Common myeloid progenitor, CD34-positive (primary cell): ENCODE data around the gene SLC39A5.

ENCODE experiments used
- CTCF ChIA-PET: fragments of 350-600 bp; sonication (Branson Sonifier 250); formaldehyde crosslinking; loops from one replicate; lab custom pipeline; 2021; ENCODE audit warnings: antibody characterized with exemption; lab: Charles Lee
- POLR2A ChIA-PET: fragments of 350-600 bp; sonication (Branson Sonifier 250); formaldehyde crosslinking; loops from one replicate; lab custom pipeline; 2021; ENCODE audit warnings: antibody characterized with exemption; lab: Charles Lee
- DNase-seq, 3 donors: peaks; one replicate each; pipeline versions ENCODE4 v3.0.0 to v3.0.0-alpha.2; 2013
- H3K27ac ChIP-seq, 2 experiments: 1 replicate in 1 of 2; 2 replicates in 1 of 2; pipeline ENCODE4 v1.7.0; 2013; ENCODE audit warnings: inconsistent platforms in 2 of 2, low read length in 2 of 2, mild to moderate bottlenecking in 2 of 2, low read depth in 1 of 2, moderate library complexity in 1 of 2; ENCODE audit not compliant: severe bottlenecking in 2 of 2, insufficient read depth in 1 of 2, poor library complexity in 1 of 2
- H3K27me3 ChIP-seq, 5 experiments: replicated peaks in 2 of 5; 1 replicate in 3 of 5; 2 replicates in 2 of 5; pipeline versions ENCODE4 v1.6.1 to v1.7.0; 2013; ENCODE audit warnings: low read length in 4 of 5, mild to moderate bottlenecking in 2 of 5, moderate library complexity in 2 of 5, inconsistent platforms in 1 of 5; ENCODE audit not compliant: insufficient read depth in 5 of 5, control insufficient read depth in 4 of 5
- H3K36me3 ChIP-seq, 4 experiments: 1 replicate in 2 of 4; 2 replicates in 2 of 4; pipeline versions ENCODE4 v1.6.1 to v1.7.0; 2013; ENCODE audit warnings: low read length in 3 of 4, control low read depth in 1 of 4, mild to moderate bottlenecking in 1 of 4; ENCODE audit not compliant: control insufficient read depth in 4 of 4, insufficient read depth in 4 of 4
- H3K4me1 ChIP-seq, 4 experiments: 1 replicate in 3 of 4; 2 replicates in 1 of 4; pipeline versions ENCODE4 v1.6.1 to v1.7.1; 2013; ENCODE audit warnings: low read length in 3 of 4, mild to moderate bottlenecking in 3 of 4, control low read depth in 1 of 4, inconsistent platforms in 1 of 4, moderate library complexity in 1 of 4; ENCODE audit not compliant: control insufficient read depth in 4 of 4, insufficient read depth in 4 of 4; ENCODE audit errors: control extremely low read depth in 1 of 4
- H3K4me3 ChIP-seq, 7 experiments: 1 replicate in 4 of 7; 2 replicates in 3 of 7; pipeline versions ENCODE4 v1.5.1 to v1.7.0; 2013; ENCODE audit warnings: mild to moderate bottlenecking in 7 of 7, low read length in 6 of 7, moderate library complexity in 6 of 7, inconsistent platforms in 2 of 7, low read depth in 2 of 7, control low read depth in 1 of 7; ENCODE audit not compliant: insufficient read depth in 4 of 7, control insufficient read depth in 1 of 7; ENCODE audit errors: extremely low read depth in 1 of 7
- H3K9me3 ChIP-seq, 5 experiments: 1 replicate in 4 of 5; 2 replicates in 1 of 5; pipeline versions ENCODE4 v1.6.1 to v1.7.1; 2013; ENCODE audit warnings: low read length in 4 of 5, mild to moderate bottlenecking in 2 of 5, inconsistent platforms in 1 of 5, low read depth in 1 of 5, moderate library complexity in 1 of 5; ENCODE audit not compliant: control insufficient read depth in 4 of 5, insufficient read depth in 2 of 5; ENCODE audit errors: control extremely low read depth in 1 of 5
- WGBS: methylation state at CpG from one replicate; pipeline ENCODE4 v1.1.5; 2013; ENCODE audit not compliant: insufficient coverage; 5-methylcytosine and 5-hydroxymethylcytosine counted together

Gene SLC39A5

DNA sequence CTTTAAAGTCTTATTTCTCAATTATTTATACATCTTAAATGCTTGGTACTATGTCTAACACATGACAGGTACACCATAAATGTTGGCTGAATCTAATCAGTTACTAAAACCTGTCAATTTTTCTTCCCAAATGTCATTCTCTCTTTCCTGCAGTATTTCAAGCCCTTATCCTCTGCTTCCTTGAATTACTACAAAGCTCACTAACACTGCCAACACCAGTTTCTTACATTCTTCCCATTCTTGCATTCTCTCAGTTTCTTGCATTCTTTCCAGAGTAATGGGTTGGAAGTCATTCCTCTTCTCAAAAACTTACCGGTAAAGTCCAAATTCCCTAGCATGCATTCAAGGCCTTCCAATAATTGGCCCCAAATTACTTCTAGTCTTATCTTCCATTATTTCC, 31.0 kb upstream of the SLC39A5 start:
- no peak for DNase-seq
- ChIA-PET POLR2A (no interaction called here), CTCF (interaction anchor here (0.7 to 1.5 kb wide), 3 partner anchors 9 to 134 kb away, joined by 3 read pairs; no protein-coding TSS in a partner anchor)
- no peaks in the 10 kb centered on the region for H3K27me3 ChIP-seq
- H3K9me3 ChIP-seq, result no peaks in the 10 kb centered on the region
- no peaks in the 10 kb centered on the region for H3K4me1 ChIP-seq
- H3K36me3 ChIP-seq, result no peaks in the 10 kb centered on the region
- H3K27ac ChIP-seq, result no peak overlapping the region
- 100% methylated on average over 1 of the region's 1 CpG for WGBS
- no peak overlapping the region for H3K4me3 ChIP-seq

DNA sequence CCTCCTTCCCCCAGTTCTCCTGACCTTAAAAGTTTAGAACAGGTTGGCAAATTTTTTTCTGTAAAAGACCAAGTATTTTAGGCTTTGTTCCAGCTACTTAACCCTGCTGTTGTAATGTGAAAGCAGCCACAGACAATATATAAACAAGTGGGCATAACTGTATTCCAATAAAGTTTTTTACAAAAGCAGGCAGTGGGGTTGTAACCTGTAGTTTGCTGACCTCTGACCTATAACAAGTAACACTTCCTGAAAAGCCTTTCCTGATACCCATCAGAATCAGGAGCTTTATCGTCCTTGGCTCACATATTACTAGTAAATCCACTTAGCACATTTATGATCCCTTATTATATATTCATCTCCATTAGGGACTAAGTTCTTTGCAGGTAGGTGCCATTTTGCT, 27.5 kb upstream of the SLC39A5 start:
- peaks cover 2 to 28% (median 15%) of the 10 kb centered on the region in 4 experiments for H3K36me3 ChIP-seq
- H3K27ac ChIP-seq, result peak overlapping the region in 1 of 2 experiments; percentile 56
- no peaks in the 10 kb centered on the region for H3K27me3 ChIP-seq
- peaks cover 0 to 22% (median 13%) of the 10 kb centered on the region in 4 experiments for H3K4me1 ChIP-seq
- WGBS, result 63% methylated on average over 1 of the region's 1 CpG
- POLR2A ChIA-PET, result interaction anchor here (0.7 to 1.2 kb wide), 3 partner anchors 13 to 21 kb away, joined by 3 to 4 read pairs (median 3); partner anchors contain the start of genes RNF41 and SMARCC2
- no peak overlapping the region for H3K4me3 ChIP-seq
- H3K9me3 ChIP-seq, result no peaks in the 10 kb centered on the region
- CTCF ChIA-PET, result interaction anchor here (0.8 to 1.3 kb wide), 9 partner anchors 10 to 199 kb away, joined by 3 to 6 read pairs (median 3); partner anchors contain the start of genes ANKRD52 and RNF41
- DNase-seq, result no peak

DNA sequence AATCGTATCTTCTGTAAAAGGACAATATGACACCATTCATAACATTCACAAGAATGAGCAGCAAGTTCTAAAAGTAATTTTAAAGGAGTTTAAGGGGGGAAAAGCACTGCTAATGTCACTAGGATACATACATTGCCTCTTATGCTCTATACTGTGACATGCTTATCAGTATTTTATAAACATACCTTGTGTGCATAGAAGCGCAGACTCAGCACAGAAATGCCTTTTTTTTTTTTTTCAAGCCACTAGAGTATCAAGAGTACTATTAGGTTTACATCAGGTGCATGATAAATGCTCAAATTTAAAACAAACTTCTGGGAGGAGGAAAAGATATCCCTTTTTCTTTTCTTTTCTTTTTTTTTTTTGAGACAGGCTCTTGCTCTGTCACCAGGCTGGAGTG, 27.0 kb upstream of the SLC39A5 start:
- ChIA-PET POLR2A (interaction anchor here (1.1 kb wide), 1 partner anchor 20 kb away, joined by 4 read pairs; no protein-coding TSS in a partner anchor), CTCF (interaction anchor here (1.0 to 6.5 kb wide), 7 partner anchors 11 to 83 kb away, joined by 3 to 103 read pairs (median 4); partner anchors contain the start of genes ANKRD52 and RNF41)
- Histone ChIP-seq H3K27ac (peak overlapping the region in 1 of 2 experiments; percentile 56), H3K27me3 (no peaks in the 10 kb centered on the region), H3K36me3 (peaks cover 6 to 32% (median 20%) of the 10 kb centered on the region in 4 experiments), H3K4me1 (peaks cover 0 to 22% (median 13%) of the 10 kb centered on the region in 4 experiments), H3K9me3 (no peaks in the 10 kb centered on the region), H3K4me3 (no peak overlapping the region)
- 67% methylated on average over 1 of the region's 2 CpGs for WGBS
- no peak for DNase-seq

DNA sequence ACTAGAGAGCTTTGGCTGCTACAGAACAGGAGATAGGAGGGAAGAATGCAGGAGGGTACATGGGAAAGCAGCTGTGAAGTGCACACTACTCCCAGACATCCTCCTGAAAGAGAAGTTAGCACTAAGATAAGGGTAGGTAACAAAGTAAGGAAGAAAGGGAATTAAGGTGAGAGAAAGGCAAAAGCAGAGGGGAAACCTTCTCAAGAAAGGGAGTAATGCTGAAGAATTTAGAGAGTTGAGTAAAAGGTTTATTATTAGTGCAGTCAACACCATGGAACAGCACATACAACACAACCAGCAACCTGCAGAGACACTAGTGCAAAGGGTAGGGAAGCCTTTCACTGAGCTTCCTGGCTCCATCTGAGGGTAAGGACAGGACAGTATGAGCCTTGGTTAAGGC, 25.6 kb upstream of the SLC39A5 start:
- peaks cover 10 to 42% (median 26%) of the 10 kb centered on the region in 4 experiments for H3K36me3 ChIP-seq
- no peak overlapping the region for H3K4me3 ChIP-seq
- peak overlapping the region in 1 of 2 experiments; percentile 77 for H3K27ac ChIP-seq
- H3K9me3 ChIP-seq, result no peaks in the 10 kb centered on the region
- ChIA-PET POLR2A (interaction anchor here (0.6 to 2.0 kb wide), 2 partner anchors 17 to 1528 kb away, joined by 3 to 21 read pairs; partner anchors contain the start of gene RNF41), CTCF (interaction anchor here (0.9 to 6.5 kb wide), 14 partner anchors 9 to 84 kb away, joined by 3 to 103 read pairs (median 16); partner anchors contain the start of genes ANKRD52, RNF41, SLC39A5 and SMARCC2)
- peaks cover 0 to 22% (median 13%) of the 10 kb centered on the region in 4 experiments for H3K4me1 ChIP-seq
- DNase-seq, result no peak
- no peaks in the 10 kb centered on the region for H3K27me3 ChIP-seq

DNA sequence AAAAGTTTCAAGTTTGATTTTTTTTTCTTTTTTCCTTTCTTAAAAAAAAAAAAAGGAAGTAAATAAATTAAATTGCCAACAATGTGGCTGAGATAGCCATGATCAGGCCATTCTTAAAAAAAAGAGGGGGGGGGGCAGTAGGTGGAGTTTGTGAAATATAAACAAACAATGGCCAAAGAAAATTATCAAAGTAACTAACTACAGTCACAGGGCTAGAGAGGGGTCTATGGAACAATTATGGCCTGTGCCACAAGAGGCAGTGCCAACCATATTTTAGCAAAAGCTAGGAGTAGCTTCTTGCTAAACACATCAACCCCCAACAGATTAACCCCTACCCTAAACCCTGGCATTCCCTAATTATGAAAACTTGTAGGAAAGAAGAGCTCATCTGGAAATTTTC, 24.4 kb upstream of the SLC39A5 start:
- peaks cover 0 to 22% (median 13%) of the 10 kb centered on the region in 4 experiments for H3K4me1 ChIP-seq
- DNase-seq, result peak; percentile 82 to 90 (median 88)
- ChIA-PET POLR2A (interaction anchor here (1.0 to 2.0 kb wide), 3 partner anchors 16 to 61 kb away, joined by 3 to 21 read pairs (median 5); partner anchors contain the start of genes COQ10A, RNF41 and SMARCC2), CTCF (interaction anchor here (0.7 to 6.5 kb wide), 19 partner anchors 10 to 93 kb away, joined by 3 to 103 read pairs (median 6); partner anchors contain the start of genes ANKRD52, COQ10A, RNF41 and SLC39A5)
- peak overlapping the region; percentile 7 to 77 for H3K27ac ChIP-seq
- H3K4me3 ChIP-seq, result peak overlapping the region in 1 of 7 experiments; percentile 37
- H3K36me3 ChIP-seq, result peaks cover 18 to 50% (median 32%) of the 10 kb centered on the region in 4 experiments
- no peaks in the 10 kb centered on the region for H3K9me3 ChIP-seq
- no peaks in the 10 kb centered on the region for H3K27me3 ChIP-seq

DNA sequence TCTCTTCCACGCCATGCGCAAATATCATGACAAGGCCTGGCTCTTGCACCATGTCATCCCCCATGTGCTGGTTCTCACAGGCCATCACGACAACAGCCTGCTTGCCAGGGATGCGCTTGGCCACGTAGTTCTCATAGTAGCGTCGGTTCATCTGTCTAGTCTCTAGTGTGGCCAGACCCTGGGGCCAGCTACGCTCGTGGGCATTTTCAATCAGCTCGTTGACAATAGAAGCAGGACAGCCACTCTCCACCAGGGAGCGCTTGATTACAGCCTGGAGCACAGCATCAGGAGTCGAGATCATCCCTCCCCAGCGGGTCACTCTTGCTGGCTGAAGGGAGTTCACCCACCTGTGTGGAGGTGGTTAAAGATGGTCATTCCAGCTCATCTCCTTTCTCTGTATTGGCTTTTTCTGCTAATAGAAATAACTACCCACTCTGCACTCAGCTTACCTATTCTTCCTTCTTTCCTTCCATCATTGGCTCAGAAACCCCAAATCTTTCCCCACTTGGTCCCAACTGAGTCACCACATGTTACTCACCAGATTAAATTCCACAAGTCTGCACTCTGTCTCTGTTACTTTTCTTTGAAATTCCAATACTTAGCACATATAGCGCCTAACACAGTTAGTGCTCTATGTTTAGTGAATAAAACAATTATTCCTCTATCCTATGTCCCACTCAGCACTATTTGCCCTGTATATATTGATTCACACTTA, 23.2 kb upstream of the SLC39A5 start:
- WGBS, result 86% methylated on average over 11 of the region's 14 CpGs

More for the DNA sequence above, 23.2 kb upstream of the SLC39A5 start:
- Histone ChIP-seq H3K27ac (no peak overlapping the region), H3K4me3 (no peak overlapping the region), H3K9me3 (no peaks in the 10 kb centered on the region), H3K4me1 (peaks cover 0 to 22% (median 13%) of the 10 kb centered on the region in 4 experiments), H3K27me3 (no peaks in the 10 kb centered on the region), H3K36me3 (peaks cover 20 to 56% (median 38%) of the 10 kb centered on the region in 4 experiments)
- POLR2A ChIA-PET, result interaction anchor here (1.1 to 2.0 kb wide), 3 partner anchors 16 to 60 kb away, joined by 4 to 6 read pairs (median 5); partner anchors contain the start of genes COQ10A and SMARCC2
- peak in 2 of 3 donors; percentile 54 to 55 for DNase-seq
- CTCF ChIA-PET, result interaction anchor here (0.7 to 6.5 kb wide), 25 partner anchors 8 to 264 kb away, joined by 3 to 103 read pairs (median 6); partner anchors contain the start of genes ANKRD52, COQ10A, RNF41 and RPL41
